Cardiac muscle cell (in vitro differentiated cells and primary cell): Measurements from ENCODE around the gene INPP5A. TPM values are rescaled to one million over a fixed set of nuclear protein-coding genes. Genes with fewer than 3 reads are reported as not detected.

Experiments used
- DNase-seq, 2 donors: peaks; one replicate each; pipeline versions ENCODE4 v3.0.0 to v3.0.0-alpha.2; 2010 to 2017; ENCODE audit warnings: low read depth in 1 of 2, low spot score in 1 of 2
- H3K27ac ChIP-seq: fragments of 200-600 bp; sonication (generic); 2 replicates; pipeline ENCODE4 v1.5.1; 2016
- H3K27me3 ChIP-seq: fragments of 200-600 bp; sonication (generic); 2 replicates; pipeline ENCODE4 v1.6.0; 2016; ENCODE audit warnings: control low read depth
- H3K36me3 ChIP-seq: fragments of 200-600 bp; sonication (generic); 2 replicates; pipeline ENCODE4 v1.5.1; 2016; ENCODE audit warnings: control low read depth
- H3K4me1 ChIP-seq: fragments of 200-600 bp; sonication (generic); 2 replicates; pipeline ENCODE4 v1.8.1; 2017; ENCODE audit warnings: low read depth, mild to moderate bottlenecking, mixed run types
- H3K4me3 ChIP-seq: fragments of 200-600 bp; sonication (generic); 2 replicates; pipeline ENCODE4 v1.5.1; 2016; ENCODE audit warnings: mild to moderate bottlenecking
- H3K9me3 ChIP-seq: fragments of 200-600 bp; sonication (generic); 2 replicates; pipeline ENCODE4 v1.5.1; 2017; ENCODE audit warnings: low read depth, mild to moderate bottlenecking, control low read depth
- polyA plus RNA-seq: library from polyadenylated mRNA; unstranded; fragments of >200 nt; fragmentation: Nextera tagmentation; extraction: Ambion mirVana; gene quantifications from 2 replicates; pipeline ENCODE4 v1.2.1, GENCODE V29; 2016
- total RNA-seq: library from RNA; depleted of rRNA; stranded (reverse); fragments of >200 nt; gene quantifications from 2 replicates; pipeline ENCODE4 v1.2.3, GENCODE V29; 2016
- TF ChIP-seq, protein P1 (sequence below): IDR thresholded peaks from 2 replicates; pipeline ENCODE4 v1.5.1; 2012; ENCODE audit warnings: low read depth, mild to moderate bottlenecking, low read length

INPP5A gene
- total and polyA plus RNA-seq, 2 experiments from 2014 or later = 87.0 to 90.4 TPM

- Histone ChIP-seq H3K27ac (no peak overlapping the region), H3K27me3 (no peaks in the 10 kb centered on the region), H3K4me3 (no peak overlapping the region), H3K9me3 (no peaks in the 10 kb centered on the region), H3K36me3 (no peaks in the 10 kb centered on the region), H3K4me1 (peaks cover 4% of the 10 kb centered on the region)
- TF ChIP-seq, protein P1, sequence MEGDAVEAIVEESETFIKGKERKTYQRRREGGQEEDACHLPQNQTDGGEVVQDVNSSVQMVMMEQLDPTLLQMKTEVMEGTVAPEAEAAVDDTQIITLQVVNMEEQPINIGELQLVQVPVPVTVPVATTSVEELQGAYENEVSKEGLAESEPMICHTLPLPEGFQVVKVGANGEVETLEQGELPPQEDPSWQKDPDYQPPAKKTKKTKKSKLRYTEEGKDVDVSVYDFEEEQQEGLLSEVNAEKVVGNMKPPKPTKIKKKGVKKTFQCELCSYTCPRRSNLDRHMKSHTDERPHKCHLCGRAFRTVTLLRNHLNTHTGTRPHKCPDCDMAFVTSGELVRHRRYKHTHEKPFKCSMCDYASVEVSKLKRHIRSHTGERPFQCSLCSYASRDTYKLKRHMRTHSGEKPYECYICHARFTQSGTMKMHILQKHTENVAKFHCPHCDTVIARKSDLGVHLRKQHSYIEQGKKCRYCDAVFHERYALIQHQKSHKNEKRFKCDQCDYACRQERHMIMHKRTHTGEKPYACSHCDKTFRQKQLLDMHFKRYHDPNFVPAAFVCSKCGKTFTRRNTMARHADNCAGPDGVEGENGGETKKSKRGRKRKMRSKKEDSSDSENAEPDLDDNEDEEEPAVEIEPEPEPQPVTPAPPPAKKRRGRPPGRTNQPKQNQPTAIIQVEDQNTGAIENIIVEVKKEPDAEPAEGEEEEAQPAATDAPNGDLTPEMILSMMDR = no peak
- DNase-seq = no peak
Observed at GRCh38 chr10:132613566-132614348, 76.2 kb downstream of the INPP5A start.

- H3K9me3 ChIP-seq = no peaks in the 10 kb centered on the region
- no peaks in the 10 kb centered on the region for H3K36me3 ChIP-seq
- no peak overlapping the region for H3K4me3 ChIP-seq
- TF ChIP-seq, protein P1 = no peak
- no peak overlapping the region for H3K27ac ChIP-seq
- H3K4me1 ChIP-seq = peaks cover 4% of the 10 kb centered on the region
- no peak for DNase-seq
- no peaks in the 10 kb centered on the region for H3K27me3 ChIP-seq
Observed at GRCh38 chr10:132614431-132615340, 77.1 kb downstream of the INPP5A start.

DNA sequence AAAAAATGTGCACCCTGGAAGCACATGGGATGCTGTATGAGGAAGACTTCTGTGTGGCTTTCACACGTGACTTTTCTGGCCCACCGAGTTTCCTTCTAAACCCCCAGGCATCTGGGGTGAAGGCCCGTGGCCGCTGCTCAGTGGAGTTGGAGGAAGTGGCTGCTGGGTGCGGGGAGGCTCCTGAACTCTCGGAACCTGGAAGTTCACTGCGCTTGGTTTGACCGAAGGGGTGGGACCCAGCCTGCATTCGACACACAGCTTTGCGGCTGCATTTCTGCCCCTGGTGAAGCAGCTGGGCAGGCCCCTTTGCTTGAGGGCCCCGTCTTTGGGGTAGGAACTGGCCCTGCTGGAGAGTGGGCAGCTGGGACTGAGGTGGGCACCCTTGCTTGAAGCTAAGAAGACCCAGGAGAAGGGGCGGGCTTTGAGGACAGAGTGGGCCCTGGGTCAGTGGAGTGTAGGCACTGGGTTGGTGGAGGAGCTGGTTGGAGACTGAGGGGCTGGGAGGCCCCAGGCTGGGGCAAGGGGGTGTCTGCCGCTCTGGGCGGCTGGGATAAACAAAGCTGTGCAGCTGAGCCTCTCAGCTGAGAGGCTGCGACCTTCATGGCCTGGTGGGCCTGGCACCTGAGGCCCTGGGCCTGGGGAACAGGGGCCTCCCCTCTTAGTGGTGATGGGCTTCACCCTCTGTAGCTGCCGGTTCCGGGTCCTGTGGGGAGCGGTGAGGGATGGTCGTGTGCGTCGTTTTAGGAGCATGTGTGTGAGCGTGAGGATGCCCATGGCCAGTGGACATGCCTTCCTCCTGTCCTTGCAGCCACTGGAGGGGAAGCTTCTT is 78.0 kb downstream of the INPP5A start:
- Histone ChIP-seq H3K9me3 (no peaks in the 10 kb centered on the region), H3K4me3 (no peak overlapping the region), H3K27me3 (no peaks in the 10 kb centered on the region), H3K27ac (no peak overlapping the region), H3K4me1 (peaks cover 4% of the 10 kb centered on the region), H3K36me3 (no peaks in the 10 kb centered on the region)
- TF ChIP-seq, protein P1 = no peak
- no peak for DNase-seq

GRCh38 chr10:132616170-132616995 is 78.8 kb downstream of the INPP5A start:
- Histone ChIP-seq H3K36me3 (no peaks in the 10 kb centered on the region), H3K27me3 (no peaks in the 10 kb centered on the region), H3K9me3 (no peaks in the 10 kb centered on the region), H3K4me1 (peaks cover 4% of the 10 kb centered on the region), H3K4me3 (no peak overlapping the region), H3K27ac (no peak overlapping the region)
- DNase-seq = no peak
- TF ChIP-seq, protein P1 = no peak
